H9 (cell line): ENCODE measurements around the gene PROCA1. TPM values are rescaled to one million over a fixed set of nuclear protein-coding genes. Genes with fewer than 3 reads are reported as not detected.

Experiments
- DNase-seq: peaks from one replicate; pipeline ENCODE4 v3.0.0-alpha.2; 2017
- H2AFZ ChIP-seq: one replicate; pipeline ENCODE4 v1.6.1; 2013; ENCODE audit warnings: mild to moderate bottlenecking, low read length, control low read depth, moderate library complexity
- H2AK5ac ChIP-seq: 2 replicates; pipeline ENCODE4 v1.6.1; 2013; ENCODE audit warnings: low read length, control low read depth, mixed read lengths; ENCODE audit not compliant: insufficient read length
- H2BK120ac ChIP-seq: one replicate; pipeline ENCODE4 v1.6.1; 2013; ENCODE audit warnings: low read depth, mild to moderate bottlenecking, low read length, control low read depth, inconsistent platforms; ENCODE audit not compliant: poor library complexity, severe bottlenecking
- H2BK12ac ChIP-seq: 2 replicates; pipeline ENCODE4 v1.6.1; 2013; ENCODE audit warnings: low read length, control low read depth, mixed read lengths, low read depth; ENCODE audit not compliant: insufficient read length
- H2BK15ac ChIP-seq: 2 replicates; pipeline ENCODE4 v1.6.1; 2013; ENCODE audit warnings: low read depth, low read length, control low read depth
- H2BK20ac ChIP-seq: one replicate; pipeline ENCODE4 v1.6.1; 2013; ENCODE audit warnings: low read depth, mild to moderate bottlenecking, low read length, control low read depth, inconsistent platforms; ENCODE audit not compliant: poor library complexity, severe bottlenecking
- H2BK5ac ChIP-seq: 2 replicates; pipeline ENCODE4 v1.6.1; 2013; ENCODE audit warnings: low read length, control low read depth, mixed read lengths; ENCODE audit not compliant: insufficient read length
- H3K14ac ChIP-seq: 2 replicates; pipeline ENCODE4 v1.6.1; 2013; ENCODE audit warnings: low read length, control low read depth; ENCODE audit not compliant: insufficient read depth
- H3K18ac ChIP-seq: 2 replicates; pipeline ENCODE4 v1.6.1; 2013; ENCODE audit warnings: low read depth, mild to moderate bottlenecking, mixed read lengths, low read length, control low read depth; ENCODE audit not compliant: insufficient read length
- H3K23ac ChIP-seq: 2 replicates; pipeline ENCODE4 v1.6.1; 2013; ENCODE audit warnings: low read length, control low read depth, mixed read lengths, low read depth; ENCODE audit not compliant: insufficient read length
- H3K23me2 ChIP-seq: 2 replicates; pipeline ENCODE4 v1.6.1; 2013; ENCODE audit warnings: low read depth, mild to moderate bottlenecking, mixed read lengths, low read length, control low read depth; ENCODE audit not compliant: insufficient read length, poor library complexity, severe bottlenecking
- H3K27ac ChIP-seq: 2 replicates; pipeline ENCODE4 v1.5.1; 2013; ENCODE audit warnings: low read length, control low read depth, mixed read lengths, low read depth; ENCODE audit not compliant: insufficient read length
- H3K27me3 ChIP-seq: 2 replicates; pipeline ENCODE4 v1.6.1; 2013; ENCODE audit warnings: low read length, control low read depth, inconsistent platforms; ENCODE audit not compliant: insufficient read depth
- H3K4ac ChIP-seq: 2 replicates; pipeline ENCODE4 v1.6.1; 2013; ENCODE audit warnings: low read depth, mild to moderate bottlenecking, control low read depth, inconsistent platforms, low read length, moderate library complexity
- H3K4me1 ChIP-seq: 2 replicates; pipeline ENCODE4 v1.6.1; 2013; ENCODE audit warnings: low read length, control low read depth, inconsistent platforms; ENCODE audit not compliant: insufficient read depth
- H3K4me2 ChIP-seq: 2 replicates; pipeline ENCODE4 v1.6.1; 2013; ENCODE audit warnings: low read length, control low read depth, mixed read lengths; ENCODE audit not compliant: insufficient read length, insufficient read depth
- H3K56ac ChIP-seq: 2 replicates; pipeline ENCODE4 v1.6.1; 2013; ENCODE audit warnings: low read depth, mild to moderate bottlenecking, mixed read lengths, low read length, control low read depth; ENCODE audit not compliant: insufficient read length
- H3K79me1 ChIP-seq: 2 replicates; pipeline ENCODE4 v1.6.1; 2013; ENCODE audit warnings: low read depth, mild to moderate bottlenecking, moderate library complexity, low read length, control low read depth, inconsistent platforms; ENCODE audit not compliant: insufficient read depth, poor library complexity, severe bottlenecking
- H3K79me2 ChIP-seq: 2 replicates; pipeline ENCODE4 v1.6.1; 2013; ENCODE audit warnings: low read length, control low read depth, inconsistent platforms; ENCODE audit not compliant: insufficient read depth
- H3K9ac ChIP-seq: 2 replicates; pipeline ENCODE4 v1.6.1; 2013; ENCODE audit warnings: low read length, control low read depth, mixed read lengths; ENCODE audit not compliant: insufficient read length; ENCODE audit errors: extremely low read depth
- H3K9me3 ChIP-seq: one replicate; pipeline ENCODE4 v1.6.1; 2013; ENCODE audit warnings: low read depth, low read length, inconsistent platforms; ENCODE audit not compliant: control insufficient read depth
- H3T11ph ChIP-seq: one replicate; pipeline ENCODE4 v1.6.1; 2013; ENCODE audit warnings: mild to moderate bottlenecking, low read length, control low read depth, inconsistent platforms
- H4K20me1 ChIP-seq: one replicate; pipeline ENCODE4 v1.6.1; 2013; ENCODE audit not compliant: control insufficient read depth, insufficient read length, insufficient read depth
- H4K5ac ChIP-seq: 2 replicates; pipeline ENCODE4 v1.6.1; 2013; ENCODE audit warnings: low read depth, mild to moderate bottlenecking, mixed read lengths, low read length, control low read depth; ENCODE audit not compliant: insufficient read length
- H4K8ac ChIP-seq: replicated peaks from 2 replicates; pipeline ENCODE4 v1.6.1; 2013; ENCODE audit warnings: low read length, control low read depth, mixed read lengths, low read depth; ENCODE audit not compliant: insufficient read length
- H4K91ac ChIP-seq: 2 replicates; pipeline ENCODE4 v1.6.1; 2013; ENCODE audit warnings: low read depth, mild to moderate bottlenecking, moderate library complexity, mixed read lengths, low read length, control low read depth; ENCODE audit not compliant: insufficient read length
- H3K27ac Mint-ChIP-seq, 3 experiments: 2 replicates in 2 of 3; 3 replicates in 1 of 3; pipeline ENCODE4 v1.8.0; 2020 to 2021; ENCODE audit warnings: mixed read lengths in 3 of 3, mild to moderate bottlenecking in 1 of 3, moderate library complexity in 1 of 3
- H3K27me3 Mint-ChIP-seq: 2 replicates; pipeline ENCODE4 v1.8.0; 2021; ENCODE audit warnings: low read depth, mild to moderate bottlenecking, moderate library complexity, mixed read lengths
- H3K36me3 Mint-ChIP-seq, 3 experiments: 2 replicates in 2 of 3; 3 replicates in 1 of 3; pipeline ENCODE4 v1.8.0; 2020 to 2021; ENCODE audit warnings: low read depth in 3 of 3, mixed read lengths in 3 of 3; ENCODE audit not compliant: insufficient read depth in 1 of 3
- H3K4me1 Mint-ChIP-seq, 2 experiments: 2 replicates each; pipeline ENCODE4 v1.8.0; 2020; ENCODE audit warnings: mixed read lengths in 2 of 2
- H3K4me3 Mint-ChIP-seq, 2 experiments: 2 replicates in 1 of 2; 3 replicates in 1 of 2; pipeline ENCODE4 v1.8.0; 2020 to 2021; ENCODE audit warnings: mild to moderate bottlenecking in 2 of 2, mixed read lengths in 2 of 2, moderate library complexity in 1 of 2
- H3K9me3 Mint-ChIP-seq, 2 experiments: 2 replicates in 1 of 2; 3 replicates in 1 of 2; pipeline ENCODE4 v1.8.0; 2020; ENCODE audit warnings: mild to moderate bottlenecking in 2 of 2, mixed read lengths in 2 of 2, moderate library complexity in 1 of 2
- WGBS: extraction: QIAGEN DNeasy Blood & Tissue Kit; methylation state at CpG from one replicate; pipeline ENCODE4 v1.1.7; 2013; ENCODE audit warnings: missing lambda C conversion rate, low lambda C conversion rate, mixed read lengths; ENCODE audit not compliant: insufficient read length; ENCODE audit errors: extremely low coverage; 5-methylcytosine and 5-hydroxymethylcytosine counted together
- long read RNA-seq: library from polyadenylated mRNA; unstranded; transcript quantifications from one replicate; pipeline ENCODE4 v2.0.0, GENCODE V29; 2020
- total RNA-seq: library from RNA; stranded (reverse); gene quantifications from 2 replicates; pipeline ENCODE4 v1.2.1, GENCODE V29; 2021
- TF ChIP-seq, protein P1 (sequence below): fragments of 200-600 bp; sonication (generic); conservative IDR thresholded peaks from 3 replicates; pipeline ENCODE4 v1.8.0; 2021; ENCODE audit warnings: antibody characterized with exemption, mild to moderate bottlenecking

The PROCA1 gene, protein sequence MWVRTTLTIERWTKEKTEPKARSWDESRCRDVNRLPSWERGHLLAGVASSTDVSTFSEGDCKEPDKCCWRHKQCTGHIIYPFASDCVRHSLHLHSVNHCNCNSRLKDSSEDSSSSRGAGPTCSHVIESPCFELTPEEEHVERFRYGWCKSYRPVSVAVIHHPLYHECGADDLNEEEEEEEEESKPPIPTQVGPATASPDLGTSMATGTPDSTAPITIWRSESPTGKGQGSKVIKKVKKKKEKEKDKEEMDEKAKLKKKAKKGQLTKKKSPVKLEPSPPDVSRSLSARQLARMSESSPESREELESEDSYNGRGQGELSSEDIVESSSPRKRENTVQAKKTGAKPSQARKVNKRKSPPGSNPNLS
- total RNA-seq = 14.2 and 15.0 TPM in 2 replicates
- long read RNA-seq, partial matches to known transcripts = 0 of 13 reads
- long read RNA-seq, other reads (novel, unspliced or antisense) = 10 of 13 reads

DNA sequence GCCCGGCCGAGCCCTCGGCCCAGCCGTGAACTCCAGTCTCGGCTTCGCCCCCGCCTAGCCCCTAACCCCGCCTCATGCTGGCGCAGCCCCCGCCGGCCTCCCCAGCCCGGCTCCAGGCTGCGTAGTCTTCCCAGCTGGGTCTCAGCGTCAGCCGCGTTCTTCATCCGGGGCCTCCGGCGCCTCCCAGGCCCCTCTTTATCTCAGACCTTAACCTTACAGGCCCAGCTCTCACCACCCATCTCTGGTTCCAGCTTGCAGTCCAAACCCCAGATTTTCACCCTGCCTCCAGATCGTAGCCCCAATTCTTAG is at the start of gene PROCA1:
Gene PROCA1 (minus strand): TSS at position 166 of the 309 bp plus-strand sequence. CDS start 228 bp downstream, outside the sequence.
- no peak within 1 kb of the TSS for H3K56ac ChIP-seq
- no peaks in the 10 kb centered on the region for H3K27me3 ChIP-seq
- peak within 1 kb of the TSS; percentile 94 for H3K18ac ChIP-seq
- peaks cover 17% of the 10 kb centered on the region for H3K23me2 ChIP-seq
- Mint-ChIP-seq H3K27me3 (no peaks in the 10 kb centered on the region), H3K27ac (peak within 1 kb of the TSS; percentile 99 to 100 (median 99)), H3K4me3 (peak within 1 kb of the TSS; percentile 89 to 96), H3K9me3 (no peaks in the 10 kb centered on the region), H3K4me1 (peaks cover 29 to 43% of the 10 kb centered on the region in 2 experiments), H3K36me3 (peaks cover 23 to 43% (median 29%) of the 10 kb centered on the region in 3 experiments; a peak in 6 of 7 replicates)
- no peak within 1 kb of the TSS for H2AK5ac ChIP-seq
- no peak within 1 kb of the TSS for H3K23ac ChIP-seq
- no peak for DNase-seq
- no peak within 1 kb of the TSS for H3T11ph ChIP-seq
- TF ChIP-seq, protein P1, sequence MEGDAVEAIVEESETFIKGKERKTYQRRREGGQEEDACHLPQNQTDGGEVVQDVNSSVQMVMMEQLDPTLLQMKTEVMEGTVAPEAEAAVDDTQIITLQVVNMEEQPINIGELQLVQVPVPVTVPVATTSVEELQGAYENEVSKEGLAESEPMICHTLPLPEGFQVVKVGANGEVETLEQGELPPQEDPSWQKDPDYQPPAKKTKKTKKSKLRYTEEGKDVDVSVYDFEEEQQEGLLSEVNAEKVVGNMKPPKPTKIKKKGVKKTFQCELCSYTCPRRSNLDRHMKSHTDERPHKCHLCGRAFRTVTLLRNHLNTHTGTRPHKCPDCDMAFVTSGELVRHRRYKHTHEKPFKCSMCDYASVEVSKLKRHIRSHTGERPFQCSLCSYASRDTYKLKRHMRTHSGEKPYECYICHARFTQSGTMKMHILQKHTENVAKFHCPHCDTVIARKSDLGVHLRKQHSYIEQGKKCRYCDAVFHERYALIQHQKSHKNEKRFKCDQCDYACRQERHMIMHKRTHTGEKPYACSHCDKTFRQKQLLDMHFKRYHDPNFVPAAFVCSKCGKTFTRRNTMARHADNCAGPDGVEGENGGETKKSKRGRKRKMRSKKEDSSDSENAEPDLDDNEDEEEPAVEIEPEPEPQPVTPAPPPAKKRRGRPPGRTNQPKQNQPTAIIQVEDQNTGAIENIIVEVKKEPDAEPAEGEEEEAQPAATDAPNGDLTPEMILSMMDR = no peak
- peak within 1 kb of the TSS; percentile 68 for H3K27ac ChIP-seq
- H2BK15ac ChIP-seq = no peak within 1 kb of the TSS
- peaks cover 6% of the 10 kb centered on the region; the same call in 1 of the 2 replicates for H3K79me2 ChIP-seq
- peaks cover 4% of the 10 kb centered on the region for H3K79me1 ChIP-seq
- no peaks in the 10 kb centered on the region for H4K20me1 ChIP-seq
- H4K91ac ChIP-seq = no peak within 1 kb of the TSS
- peaks cover 3% of the 10 kb centered on the region; the same call in 1 of the 2 replicates for H3K4me1 ChIP-seq
- no peaks in the 10 kb centered on the region for H3K9me3 ChIP-seq
- H3K4ac ChIP-seq = no peak within 1 kb of the TSS
- no peak within 1 kb of the TSS for H2BK120ac ChIP-seq
- no peak within 1 kb of the TSS for H4K8ac ChIP-seq
- peak within 1 kb of the TSS; percentile 66 for H3K4me2 ChIP-seq
- no peak within 1 kb of the TSS for H2BK5ac ChIP-seq
- no CpG with 5 or more reads among the region's 20 CpGs for WGBS
- H2BK20ac ChIP-seq = no peak within 1 kb of the TSS
- H3K14ac ChIP-seq = peak within 1 kb of the TSS; percentile 94
- no peak within 1 kb of the TSS for H2BK12ac ChIP-seq
- H3K9ac ChIP-seq = peak within 1 kb of the TSS; percentile 79
- no peak within 1 kb of the TSS for H2AFZ ChIP-seq
- H4K5ac ChIP-seq = peak within 1 kb of the TSS; percentile 7
